DND-41 (cell line): ENCODE data around the gene ARL8A.

Experiments used
- CTCF ChIP-seq: IDR thresholded peaks from 2 replicates; pipeline ENCODE4 v1.5.1; 2012; ENCODE audit warnings: borderline replicate concordance, low read length, moderate library complexity, mild to moderate bottlenecking; ENCODE audit not compliant: poor library complexity, severe bottlenecking; ENCODE audit errors: extremely low read depth
- EZH2 ChIP-seq: IDR thresholded peaks from 3 replicates; pipeline ENCODE4 v1.6.1; 2012; ENCODE audit warnings: borderline replicate concordance, low read depth, mild to moderate bottlenecking, moderate library complexity, low read length, inconsistent platforms; ENCODE audit not compliant: severe bottlenecking

GRCh38 chr1:202158810-202159533, 14.4 kb upstream of the ARL8A start:
- peak; percentile 39 for TF ChIP-seq CTCF
- no peak for TF ChIP-seq EZH2
